ENCODE measurements around the gene TAPBP. TPM values are rescaled to one million over a fixed set of nuclear protein-coding genes. Genes with fewer than 3 reads are reported as not detected.
"Not testable (repeated sequence)": the region's sequence is repeated elsewhere in the genome, so short reads cannot be mapped to it uniquely, and the experiment has no call there.

The TAPBP gene
- total RNA-seq, 1 donor from 2014 or later: 1.7 TPM

- Histone ChIP-seq H3K4me2 (peak within 1 kb of the TSS; percentile 98), H3K27ac (peak within 1 kb of the TSS; percentile 78), H3K4me3 (peak within 1 kb of the TSS; percentile 83), H3K4me1 (peaks cover 41% of the 10 kb centered on the region), H2AFZ (replicated peaks) (peak within 1 kb of the TSS; percentile 98), H3K9ac (peak within 1 kb of the TSS; percentile 94), H4K20me1 (ENCODE audit: low read depth) (peaks cover 46% of the 10 kb centered on the region), H3F3A (ENCODE audit: low read depth) (peaks cover 48% of the 10 kb centered on the region), H3K9me3 (ENCODE audit: low read depth) (no peaks in the 10 kb centered on the region), H3K79me2 (ENCODE audit: low read depth) (peaks cover 52% of the 10 kb centered on the region), H3K27me3 (no peaks in the 10 kb centered on the region), H3K36me3 (peaks cover 8% of the 10 kb centered on the region)
- TF ChIP-seq CTCF (IDR thresholded peaks at IDR 0.05) (no peak), EZH2 (IDR thresholded peaks at IDR 0.05) (peak; percentile 49), EZH2phosphoT487 (IDR thresholded peaks at IDR 0.05) (no peak)
- Mint-ChIP-seq H3K4me3 (peak within 1 kb of the TSS; percentile 100), H3K36me3 (peaks cover 37% of the 10 kb centered on the region), H3K27me3 (ENCODE audit: insufficient read depth, low read depth) (peaks cover 6% of the 10 kb centered on the region), H3K9me3 (no peaks in the 10 kb centered on the region), H3K4me1 (peaks cover 51% of the 10 kb centered on the region), H3K27ac (peak within 1 kb of the TSS; percentile 100)
- DNase-seq (ENCODE audit: low spot score): peak; percentile 99
These were observed 42.2 kb downstream of the TAPBP start, which contains the start of the genes RPS18 and VPS52 for GRCh38 chr6:33271468-33272274. RPS18 (plus strand) TSS chr6:33272075; CDS start chr6:33272120, 45 bp downstream. VPS52 (minus strand) TSS chr6:33271876; CDS start chr6:33271675, 201 bp downstream.

- H3K4me2 ChIP-seq: peak overlapping the region; percentile 90
- H3K4me1 Mint-ChIP-seq: peaks cover 45% of the 10 kb centered on the region
- H3K27me3 Mint-ChIP-seq (ENCODE audit: insufficient read depth, low read depth): peaks cover 6% of the 10 kb centered on the region
- H3K9me3 ChIP-seq (ENCODE audit: low read depth): no peaks in the 10 kb centered on the region
- no peaks in the 10 kb centered on the region for H3K9me3 Mint-ChIP-seq
- peaks cover 36% of the 10 kb centered on the region for H3K4me1 ChIP-seq
- H3K79me2 ChIP-seq (ENCODE audit: low read depth): peaks cover 52% of the 10 kb centered on the region
- H3K36me3 Mint-ChIP-seq: peaks cover 35% of the 10 kb centered on the region
- H3K36me3 ChIP-seq: peaks cover 8% of the 10 kb centered on the region
- H2AFZ ChIP-seq (replicated peaks): peak overlapping the region; percentile 98
- H3F3A ChIP-seq (ENCODE audit: low read depth): peaks cover 42% of the 10 kb centered on the region
- peak overlapping the region; percentile 78 for H3K27ac ChIP-seq
- H3K4me3 Mint-ChIP-seq: peak overlapping the region; percentile 100
- TF ChIP-seq CTCF (IDR thresholded peaks at IDR 0.05): peak; percentile 33
- no peak for TF ChIP-seq EZH2phosphoT487 (IDR thresholded peaks at IDR 0.05)
- no peaks in the 10 kb centered on the region for H3K27me3 ChIP-seq
- peak overlapping the region; percentile 100 for H3K27ac Mint-ChIP-seq
- H4K20me1 ChIP-seq (ENCODE audit: low read depth): peaks cover 40% of the 10 kb centered on the region
- H3K9ac ChIP-seq: peak overlapping the region; percentile 79
- peak overlapping the region; percentile 83 for H3K4me3 ChIP-seq
- DNase-seq (ENCODE audit: low spot score): no peak
These were observed 42.8 kb downstream of the TAPBP start for GRCh38 chr6:33271117-33271467.

DNA sequence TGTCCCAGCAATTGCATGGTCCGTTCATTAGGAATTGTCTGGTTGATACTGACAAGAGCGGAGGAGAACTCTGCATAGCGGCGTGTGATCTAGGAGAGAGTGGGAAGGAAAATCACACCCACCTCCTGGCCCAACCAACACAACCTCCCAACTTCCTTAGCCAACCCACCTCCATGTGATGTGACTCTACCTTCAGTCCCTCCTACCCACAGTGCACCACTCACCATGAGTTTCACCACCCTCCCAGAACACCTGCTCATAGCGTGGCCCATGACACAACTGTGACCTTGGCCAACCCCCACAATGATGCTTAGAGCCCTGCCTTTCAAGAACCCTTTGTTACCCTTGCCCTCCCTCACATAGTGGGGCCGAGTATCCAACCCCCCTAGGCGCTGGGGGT is 49.9 kb downstream of the TAPBP start:
- no peak overlapping the region for H3K9ac ChIP-seq
- Mint-ChIP-seq H3K4me3 (peak overlapping the region; percentile 41), H3K9me3 (no peaks in the 10 kb centered on the region), H3K4me1 (no peaks in the 10 kb centered on the region), H3K27me3 (ENCODE audit: insufficient read depth, low read depth) (no peaks in the 10 kb centered on the region), H3K36me3 (peaks cover 34% of the 10 kb centered on the region), H3K27ac (no peak overlapping the region)
- no peak for DNase-seq (ENCODE audit: low spot score)
- H3K4me1 ChIP-seq: no peaks in the 10 kb centered on the region
- no peaks in the 10 kb centered on the region for H3K27me3 ChIP-seq
- no peak overlapping the region for H3K4me3 ChIP-seq
- H2AFZ ChIP-seq (replicated peaks): no peak overlapping the region
- no peak overlapping the region for H3K27ac ChIP-seq
- H3K9me3 ChIP-seq (ENCODE audit: low read depth): no peaks in the 10 kb centered on the region
- no peak overlapping the region for H3K4me2 ChIP-seq
- H3F3A ChIP-seq (ENCODE audit: low read depth): no peaks in the 10 kb centered on the region
- peaks cover 5% of the 10 kb centered on the region for H3K36me3 ChIP-seq
- H3K79me2 ChIP-seq (ENCODE audit: low read depth): no peaks in the 10 kb centered on the region
- TF ChIP-seq EZH2 (IDR thresholded peaks at IDR 0.05): no peak
- TF ChIP-seq EZH2phosphoT487 (IDR thresholded peaks at IDR 0.05): no peak
- TF ChIP-seq CTCF (IDR thresholded peaks at IDR 0.05): no peak
- no peaks in the 10 kb centered on the region for H4K20me1 ChIP-seq (ENCODE audit: low read depth)

- H3K27ac Mint-ChIP-seq; H4K20me1 ChIP-seq (ENCODE audit: low read depth); H3K9me3 ChIP-seq (ENCODE audit: low read depth); H3K4me1 ChIP-seq; H3K4me3 Mint-ChIP-seq; H2AFZ ChIP-seq (replicated peaks); H3K9ac ChIP-seq; H3K79me2 ChIP-seq (ENCODE audit: low read depth); H3F3A ChIP-seq (ENCODE audit: low read depth); H3K36me3 ChIP-seq; H3K27me3 Mint-ChIP-seq (ENCODE audit: insufficient read depth, low read depth); H3K4me2 ChIP-seq; H3K27me3 ChIP-seq; H3K9me3 Mint-ChIP-seq; H3K4me1 Mint-ChIP-seq; DNase-seq (ENCODE audit: low spot score); H3K4me3 ChIP-seq; H3K27ac ChIP-seq: not testable (repeated sequence)
- peaks cover 29% of the 10 kb centered on the region for H3K36me3 Mint-ChIP-seq
These were observed 51.4 kb downstream of the TAPBP start for GRCh38 chr6:33262490-33262889.

All from neural progenitor cell (in vitro differentiated cells).